ENCODE measurements around the gene CPED1.
"Not testable (repeated sequence)": the region's sequence is repeated elsewhere in the genome, so short reads cannot be mapped to it uniquely, and the experiment has no call there.

The CPED1 gene

GRCh38 chr7:121182902-121183301 is 194.4 kb downstream of the CPED1 start:
- Histone ChIP-seq H3K27me3 (replicated peaks; ENCODE audit: control insufficient read depth, insufficient read depth, low read length, poor library complexity, severe bottlenecking) (peaks cover 4% of the 10 kb centered on the region), H3K27ac (ENCODE audit: insufficient read depth, low read length, poor library complexity, severe bottlenecking) (no peak overlapping the region), H3K4me3 (ENCODE audit: insufficient read depth, low read depth, low read length, poor library complexity, severe bottlenecking) (no peak overlapping the region), H3K36me3 (ENCODE audit: control insufficient read depth, insufficient read depth, low read length) (no peaks in the 10 kb centered on the region), H3K4me1 (ENCODE audit: control insufficient read depth, insufficient read depth, low read length, poor library complexity, severe bottlenecking) (no peaks in the 10 kb centered on the region), H3K9me3 (ENCODE audit: control insufficient read depth, low read length) (no peaks in the 10 kb centered on the region)
- DNase-seq: no peak

- H3K9me3 ChIP-seq (ENCODE audit: control insufficient read depth, low read length); H3K4me3 ChIP-seq (ENCODE audit: insufficient read depth, low read depth, low read length, poor library complexity, severe bottlenecking): not testable (repeated sequence)
These were observed 195.4 kb downstream of the CPED1 start for GRCh38 chr7:121183883-121184282.

GRCh38 chr7:121186746-121187145 is 198.2 kb downstream of the CPED1 start:
- Histone ChIP-seq H3K27me3 (replicated peaks; ENCODE audit: control insufficient read depth, insufficient read depth, low read length, poor library complexity, severe bottlenecking) (peaks cover 4% of the 10 kb centered on the region), H3K36me3 (ENCODE audit: control insufficient read depth, insufficient read depth, low read length) (no peaks in the 10 kb centered on the region), H3K4me3 (ENCODE audit: insufficient read depth, low read depth, low read length, poor library complexity, severe bottlenecking) (no peak overlapping the region), H3K9me3 (ENCODE audit: control insufficient read depth, low read length) (no peaks in the 10 kb centered on the region), H3K27ac (ENCODE audit: insufficient read depth, low read length, poor library complexity, severe bottlenecking) (no peak overlapping the region), H3K4me1 (ENCODE audit: control insufficient read depth, insufficient read depth, low read length, poor library complexity, severe bottlenecking) (no peaks in the 10 kb centered on the region)
- no peak for DNase-seq

More at GRCh38 chr7:121183883-121184282, 195.4 kb downstream of the CPED1 start:
- not testable (repeated sequence) for H3K4me1 ChIP-seq (ENCODE audit: control insufficient read depth, insufficient read depth, low read length, poor library complexity, severe bottlenecking); H3K36me3 ChIP-seq (ENCODE audit: control insufficient read depth, insufficient read depth, low read length); DNase-seq; H3K27me3 ChIP-seq (replicated peaks; ENCODE audit: control insufficient read depth, insufficient read depth, low read length, poor library complexity, severe bottlenecking); H3K27ac ChIP-seq (ENCODE audit: insufficient read depth, low read length, poor library complexity, severe bottlenecking)

- H3K27me3 ChIP-seq (replicated peaks; ENCODE audit: control insufficient read depth, insufficient read depth, low read length, poor library complexity, severe bottlenecking): peaks cover 4% of the 10 kb centered on the region
- no peak overlapping the region for H3K4me3 ChIP-seq (ENCODE audit: insufficient read depth, low read depth, low read length, poor library complexity, severe bottlenecking)
- DNase-seq: no peak
- H3K36me3 ChIP-seq (ENCODE audit: control insufficient read depth, insufficient read depth, low read length): no peaks in the 10 kb centered on the region
- no peaks in the 10 kb centered on the region for H3K4me1 ChIP-seq (ENCODE audit: control insufficient read depth, insufficient read depth, low read length, poor library complexity, severe bottlenecking)
- H3K9me3 ChIP-seq (ENCODE audit: control insufficient read depth, low read length): no peaks in the 10 kb centered on the region
- no peak overlapping the region for H3K27ac ChIP-seq (ENCODE audit: insufficient read depth, low read length, poor library complexity, severe bottlenecking)
These were observed 198.7 kb downstream of the CPED1 start for GRCh38 chr7:121187222-121187621.

- no peak for DNase-seq
- no peak overlapping the region for H3K4me3 ChIP-seq (ENCODE audit: insufficient read depth, low read depth, low read length, poor library complexity, severe bottlenecking)
These were observed 199.2 kb downstream of the CPED1 start for GRCh38 chr7:121187676-121188075.

GRCh38 chr7:121192834-121193233 is 204.3 kb downstream of the CPED1 start:
- Histone ChIP-seq H3K4me3 (ENCODE audit: insufficient read depth, low read depth, low read length, poor library complexity, severe bottlenecking) (no peak overlapping the region), H3K27ac (ENCODE audit: insufficient read depth, low read length, poor library complexity, severe bottlenecking) (no peak overlapping the region), H3K9me3 (ENCODE audit: control insufficient read depth, low read length) (no peaks in the 10 kb centered on the region), H3K36me3 (ENCODE audit: control insufficient read depth, insufficient read depth, low read length) (no peaks in the 10 kb centered on the region), H3K27me3 (replicated peaks; ENCODE audit: control insufficient read depth, insufficient read depth, low read length, poor library complexity, severe bottlenecking) (no peaks in the 10 kb centered on the region), H3K4me1 (ENCODE audit: control insufficient read depth, insufficient read depth, low read length, poor library complexity, severe bottlenecking) (no peaks in the 10 kb centered on the region)
- no peak for DNase-seq

More at GRCh38 chr7:121187676-121188075, 199.2 kb downstream of the CPED1 start:
- Histone ChIP-seq H3K4me1 (ENCODE audit: control insufficient read depth, insufficient read depth, low read length, poor library complexity, severe bottlenecking) (no peaks in the 10 kb centered on the region), H3K9me3 (ENCODE audit: control insufficient read depth, low read length) (no peaks in the 10 kb centered on the region), H3K27me3 (replicated peaks; ENCODE audit: control insufficient read depth, insufficient read depth, low read length, poor library complexity, severe bottlenecking) (peaks cover 4% of the 10 kb centered on the region), H3K27ac (ENCODE audit: insufficient read depth, low read length, poor library complexity, severe bottlenecking) (no peak overlapping the region), H3K36me3 (ENCODE audit: control insufficient read depth, insufficient read depth, low read length) (no peaks in the 10 kb centered on the region)

- Histone ChIP-seq H3K9me3 (ENCODE audit: control insufficient read depth, low read length) (no peaks in the 10 kb centered on the region), H3K36me3 (ENCODE audit: control insufficient read depth, insufficient read depth, low read length) (no peaks in the 10 kb centered on the region), H3K27me3 (replicated peaks; ENCODE audit: control insufficient read depth, insufficient read depth, low read length, poor library complexity, severe bottlenecking) (no peaks in the 10 kb centered on the region), H3K4me1 (ENCODE audit: control insufficient read depth, insufficient read depth, low read length, poor library complexity, severe bottlenecking) (no peaks in the 10 kb centered on the region), H3K27ac (ENCODE audit: insufficient read depth, low read length, poor library complexity, severe bottlenecking) (no peak overlapping the region), H3K4me3 (ENCODE audit: insufficient read depth, low read depth, low read length, poor library complexity, severe bottlenecking) (no peak overlapping the region)
- DNase-seq: no peak
These were observed 206.5 kb downstream of the CPED1 start for GRCh38 chr7:121195010-121195409.

GRCh38 chr7:121195874-121196273 is 207.4 kb downstream of the CPED1 start:
- H3K36me3 ChIP-seq (ENCODE audit: control insufficient read depth, insufficient read depth, low read length): no peaks in the 10 kb centered on the region
- no peaks in the 10 kb centered on the region for H3K27me3 ChIP-seq (replicated peaks; ENCODE audit: control insufficient read depth, insufficient read depth, low read length, poor library complexity, severe bottlenecking)
- no peaks in the 10 kb centered on the region for H3K4me1 ChIP-seq (ENCODE audit: control insufficient read depth, insufficient read depth, low read length, poor library complexity, severe bottlenecking)
- no peak overlapping the region for H3K4me3 ChIP-seq (ENCODE audit: insufficient read depth, low read depth, low read length, poor library complexity, severe bottlenecking)
- no peak overlapping the region for H3K27ac ChIP-seq (ENCODE audit: insufficient read depth, low read length, poor library complexity, severe bottlenecking)
- no peak for DNase-seq
- no peaks in the 10 kb centered on the region for H3K9me3 ChIP-seq (ENCODE audit: control insufficient read depth, low read length)

- Histone ChIP-seq H3K27ac (ENCODE audit: insufficient read depth, low read length, poor library complexity, severe bottlenecking) (no peak overlapping the region), H3K4me1 (ENCODE audit: control insufficient read depth, insufficient read depth, low read length, poor library complexity, severe bottlenecking) (no peaks in the 10 kb centered on the region), H3K4me3 (ENCODE audit: insufficient read depth, low read depth, low read length, poor library complexity, severe bottlenecking) (no peak overlapping the region), H3K27me3 (replicated peaks; ENCODE audit: control insufficient read depth, insufficient read depth, low read length, poor library complexity, severe bottlenecking) (no peaks in the 10 kb centered on the region), H3K36me3 (ENCODE audit: control insufficient read depth, insufficient read depth, low read length) (no peaks in the 10 kb centered on the region), H3K9me3 (ENCODE audit: control insufficient read depth, low read length) (no peaks in the 10 kb centered on the region)
- DNase-seq: no peak
These were observed 207.8 kb downstream of the CPED1 start for GRCh38 chr7:121196286-121196685.

- H3K27me3 ChIP-seq (replicated peaks; ENCODE audit: control insufficient read depth, insufficient read depth, low read length, poor library complexity, severe bottlenecking): no peaks in the 10 kb centered on the region
These were observed 208.9 kb downstream of the CPED1 start for GRCh38 chr7:121197455-121197854.

GRCh38 chr7:121198502-121198901 is 210.0 kb downstream of the CPED1 start:
- H3K4me3 ChIP-seq (ENCODE audit: insufficient read depth, low read depth, low read length, poor library complexity, severe bottlenecking): no peak overlapping the region
- no peaks in the 10 kb centered on the region for H3K9me3 ChIP-seq (ENCODE audit: control insufficient read depth, low read length)
- H3K27ac ChIP-seq (ENCODE audit: insufficient read depth, low read length, poor library complexity, severe bottlenecking): no peak overlapping the region
- no peaks in the 10 kb centered on the region for H3K4me1 ChIP-seq (ENCODE audit: control insufficient read depth, insufficient read depth, low read length, poor library complexity, severe bottlenecking)
- no peaks in the 10 kb centered on the region for H3K36me3 ChIP-seq (ENCODE audit: control insufficient read depth, insufficient read depth, low read length)
- no peaks in the 10 kb centered on the region for H3K27me3 ChIP-seq (replicated peaks; ENCODE audit: control insufficient read depth, insufficient read depth, low read length, poor library complexity, severe bottlenecking)
- DNase-seq: no peak

More at GRCh38 chr7:121197455-121197854, 208.9 kb downstream of the CPED1 start:
- no peak overlapping the region for H3K4me3 ChIP-seq (ENCODE audit: insufficient read depth, low read depth, low read length, poor library complexity, severe bottlenecking)
- DNase-seq: no peak
- no peaks in the 10 kb centered on the region for H3K4me1 ChIP-seq (ENCODE audit: control insufficient read depth, insufficient read depth, low read length, poor library complexity, severe bottlenecking)
- H3K9me3 ChIP-seq (ENCODE audit: control insufficient read depth, low read length): no peaks in the 10 kb centered on the region
- H3K27ac ChIP-seq (ENCODE audit: insufficient read depth, low read length, poor library complexity, severe bottlenecking): no peak overlapping the region
- H3K36me3 ChIP-seq (ENCODE audit: control insufficient read depth, insufficient read depth, low read length): no peaks in the 10 kb centered on the region
